GM12874 (cell line): ENCODE data around the gene CADM1.

Source experiments
- CTCF ChIP-seq: IDR thresholded peaks from 2 replicates; pipeline ENCODE4 v1.5.1; 2011; ENCODE audit warnings: low read depth, mild to moderate bottlenecking, control low read depth, low read length, moderate library complexity; ENCODE audit not compliant: insufficient read depth

The CADM1 gene

GRCh38 chr11:115525531-115526006 lies 21.4 kb upstream of the CADM1 start:
- TF ChIP-seq CTCF: no peak

- TF ChIP-seq CTCF: no peak
Observed at GRCh38 chr11:115524572-115524971, 20.4 kb upstream of the CADM1 start.

GRCh38 chr11:115523727-115524399 lies 19.6 kb upstream of the CADM1 start:
- TF ChIP-seq CTCF: no peak

GRCh38 chr11:115522302-115522701 lies 18.1 kb upstream of the CADM1 start:
- no peak for TF ChIP-seq CTCF

- TF ChIP-seq CTCF: no peak
Observed at GRCh38 chr11:115521825-115522224, 17.6 kb upstream of the CADM1 start.

- TF ChIP-seq CTCF: no peak
Observed at GRCh38 chr11:115518983-115519628, 14.9 kb upstream of the CADM1 start.

GRCh38 chr11:115515647-115516395 lies 11.6 kb upstream of the CADM1 start:
- no peak for TF ChIP-seq CTCF
